DOHH2 (cell line): ENCODE measurements around the gene PLXNC1.

Experiments used
- H3F3A ChIP-seq: fragments of 200-600 bp; sonication (generic), shearing (Covaris generic); 2 replicates; pipeline ENCODE4 v1.6.0; 2016; ENCODE audit warnings: antibody characterized with exemption, mild to moderate bottlenecking; ENCODE audit not compliant: control insufficient read depth, insufficient read depth
- H3K27ac ChIP-seq: fragments of 200-600 bp; sonication (generic); 2 replicates; pipeline ENCODE4 v1.5.1; 2014; ENCODE audit warnings: low read depth, mild to moderate bottlenecking, low read length, moderate library complexity
- H3K27me3 ChIP-seq: fragments of 200-600 bp; sonication (generic); 2 replicates; pipeline ENCODE4 v1.6.1; 2014; ENCODE audit warnings: mild to moderate bottlenecking, low read length, mixed read lengths; ENCODE audit not compliant: control insufficient read depth
- H3K36me3 ChIP-seq: fragments of 200-600 bp; sonication (generic); 2 replicates; pipeline ENCODE4 v1.6.1; 2014; ENCODE audit warnings: mild to moderate bottlenecking, low read length, moderate library complexity, mixed read lengths; ENCODE audit not compliant: control insufficient read depth
- H3K4me1 ChIP-seq: fragments of 200-600 bp; sonication (generic); 2 replicates; pipeline ENCODE4 v1.6.1; 2014; ENCODE audit warnings: mild to moderate bottlenecking, low read length, mixed read lengths; ENCODE audit not compliant: control insufficient read depth
- H3K4me2 ChIP-seq: fragments of 200-600 bp; sonication (generic); 2 replicates; pipeline ENCODE4 v1.6.0; 2014; ENCODE audit warnings: mild to moderate bottlenecking, low read length, moderate library complexity
- H3K4me3 ChIP-seq: fragments of 200-600 bp; sonication (generic); 2 replicates; pipeline ENCODE4 v1.5.1; 2014; ENCODE audit warnings: mild to moderate bottlenecking, low read length, mixed read lengths
- H3K79me2 ChIP-seq: fragments of 200-600 bp; sonication (generic); 2 replicates; pipeline ENCODE4 v1.6.1; 2014; ENCODE audit warnings: mild to moderate bottlenecking, low read length, mixed read lengths; ENCODE audit not compliant: control insufficient read depth
- H3K9me2 ChIP-seq: fragments of 200-600 bp; sonication (generic); replicated peaks from 2 replicates; pipeline ENCODE4 v1.6.1; 2014; ENCODE audit warnings: mild to moderate bottlenecking, low read length, mixed read lengths; ENCODE audit not compliant: control insufficient read depth
- H3K9me3 ChIP-seq: fragments of 200-600 bp; sonication (generic); 2 replicates; pipeline ENCODE4 v1.6.1; 2014; ENCODE audit warnings: antibody characterized with exemption, low read length, mixed read lengths; ENCODE audit not compliant: control insufficient read depth, insufficient read depth
- H4K20me1 ChIP-seq: fragments of 200-600 bp; sonication (generic); 2 replicates; pipeline ENCODE4 v1.6.0; 2014; ENCODE audit warnings: low read depth, mild to moderate bottlenecking, antibody characterized with exemption, low read length, moderate library complexity; ENCODE audit not compliant: control insufficient read depth, insufficient read depth
- CTCF ChIP-seq: fragments of 200-600 bp; sonication (generic); IDR thresholded peaks from one replicate; pipeline ENCODE4 v1.5.1; 2014; ENCODE audit warnings: antibody characterized with exemption, mild to moderate bottlenecking, low read depth, low read length; ENCODE audit not compliant: poor library complexity, severe bottlenecking
- EZH2phosphoT487 ChIP-seq: fragments of 200-600 bp; sonication (generic); IDR thresholded peaks from 2 replicates; pipeline ENCODE4 v1.6.1; 2017; ENCODE audit warnings: borderline replicate concordance, mild to moderate bottlenecking, antibody characterized with exemption, low read length, moderate library complexity, mixed read lengths

Gene PLXNC1

GRCh38 chr12:94254270-94254669, 105.9 kb downstream of the PLXNC1 start:
- Histone ChIP-seq H3K9me2 (no peaks in the 10 kb centered on the region), H3K36me3 (no peaks in the 10 kb centered on the region), H3K4me1 (peaks cover 22% of the 10 kb centered on the region), H3K4me2 (no peak overlapping the region), H3K9me3 (no peaks in the 10 kb centered on the region), H3K79me2 (no peaks in the 10 kb centered on the region), H3K27ac (no peak overlapping the region), H3F3A (peaks cover 15% of the 10 kb centered on the region), H4K20me1 (no peaks in the 10 kb centered on the region), H3K27me3 (no peaks in the 10 kb centered on the region), H3K4me3 (no peak overlapping the region)
- TF ChIP-seq CTCF (no peak), EZH2phosphoT487 (no peak)

GRCh38 chr12:94255006-94255405, 106.6 kb downstream of the PLXNC1 start:
- Histone ChIP-seq H3K4me3 (no peak overlapping the region), H3F3A (peaks cover 15% of the 10 kb centered on the region), H3K4me1 (peaks cover 22% of the 10 kb centered on the region), H3K4me2 (no peak overlapping the region), H3K9me3 (no peaks in the 10 kb centered on the region), H3K9me2 (no peaks in the 10 kb centered on the region), H4K20me1 (no peaks in the 10 kb centered on the region), H3K79me2 (no peaks in the 10 kb centered on the region), H3K27me3 (no peaks in the 10 kb centered on the region), H3K36me3 (no peaks in the 10 kb centered on the region), H3K27ac (no peak overlapping the region)
- TF ChIP-seq CTCF (no peak), EZH2phosphoT487 (no peak)

GRCh38 chr12:94255428-94255827, 107.1 kb downstream of the PLXNC1 start:
- Histone ChIP-seq H3F3A (peaks cover 15% of the 10 kb centered on the region), H3K79me2 (no peaks in the 10 kb centered on the region), H3K9me2 (no peaks in the 10 kb centered on the region), H3K4me1 (peaks cover 22% of the 10 kb centered on the region), H3K27me3 (no peaks in the 10 kb centered on the region), H4K20me1 (no peaks in the 10 kb centered on the region), H3K9me3 (no peaks in the 10 kb centered on the region), H3K27ac (no peak overlapping the region), H3K4me2 (no peak overlapping the region), H3K36me3 (no peaks in the 10 kb centered on the region), H3K4me3 (no peak overlapping the region)
- TF ChIP-seq CTCF, result no peak

- TF ChIP-seq EZH2phosphoT487 (no peak), CTCF (no peak)
- Histone ChIP-seq H3K4me1 (peaks cover 41% of the 10 kb centered on the region), H3K4me2 (peak overlapping the region; percentile 47), H3F3A (peaks cover 15% of the 10 kb centered on the region), H3K79me2 (no peaks in the 10 kb centered on the region), H3K4me3 (no peak overlapping the region), H3K9me2 (no peaks in the 10 kb centered on the region), H3K9me3 (no peaks in the 10 kb centered on the region), H3K27ac (no peak overlapping the region), H3K27me3 (no peaks in the 10 kb centered on the region), H4K20me1 (no peaks in the 10 kb centered on the region), H3K36me3 (no peaks in the 10 kb centered on the region)
These were observed 110.2 kb downstream of the PLXNC1 start for GRCh38 chr12:94258593-94258992.
